Neural cell (in vitro differentiated cells): Measurements from ENCODE around the gene GPC5.

Experiments
- EZH2 ChIP-seq: fragments of 200-600, 300-800 bp; shearing (Covaris generic), sonication (generic); IDR thresholded peaks from 2 replicates; pipeline ENCODE4 v1.6.1; 2014; ENCODE audit warnings: antibody characterized with exemption, low read length, borderline replicate concordance, mild to moderate bottlenecking; ENCODE audit not compliant: insufficient read depth, poor library complexity, severe bottlenecking
- POLR2AphosphoS5 ChIP-seq: IDR thresholded peaks from 2 replicates; pipeline ENCODE4 v1.6.1; 2012
- RAD21 ChIP-seq: fragments of 450-650 bp; conservative IDR thresholded peaks from 2 replicates; pipeline ENCODE4 v1.6.1; 2014; ENCODE audit warnings: antibody characterized with exemption, mild to moderate bottlenecking, moderate library complexity
- TF ChIP-seq, protein P1 (sequence below): fragments of 450-650 bp; IDR thresholded peaks from 2 replicates; pipeline ENCODE4 v1.5.1; 2014; ENCODE audit warnings: antibody characterized with exemption, mild to moderate bottlenecking, moderate library complexity; ENCODE audit not compliant: poor library complexity, severe bottlenecking

DNA sequence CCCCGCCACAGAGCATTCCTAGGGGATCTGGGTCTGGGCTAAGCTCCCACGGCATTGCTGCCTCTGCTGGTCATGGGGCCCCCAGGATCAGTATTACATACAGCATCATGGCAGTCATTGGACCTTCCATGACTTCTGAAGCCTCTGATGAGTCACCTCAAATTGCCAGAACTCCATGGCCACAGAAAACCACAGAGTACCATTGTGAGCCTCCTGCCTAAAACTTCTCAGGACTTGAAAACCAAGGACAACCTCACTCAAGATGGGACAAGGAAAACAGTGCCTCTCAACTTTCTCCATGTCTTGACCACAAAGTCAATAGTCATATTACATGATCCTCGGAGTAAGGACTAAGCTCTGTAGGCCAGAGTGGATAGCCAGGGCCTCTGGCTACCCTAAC lies 306.0 kb downstream of the GPC5 start:
- TF ChIP-seq, protein P1, sequence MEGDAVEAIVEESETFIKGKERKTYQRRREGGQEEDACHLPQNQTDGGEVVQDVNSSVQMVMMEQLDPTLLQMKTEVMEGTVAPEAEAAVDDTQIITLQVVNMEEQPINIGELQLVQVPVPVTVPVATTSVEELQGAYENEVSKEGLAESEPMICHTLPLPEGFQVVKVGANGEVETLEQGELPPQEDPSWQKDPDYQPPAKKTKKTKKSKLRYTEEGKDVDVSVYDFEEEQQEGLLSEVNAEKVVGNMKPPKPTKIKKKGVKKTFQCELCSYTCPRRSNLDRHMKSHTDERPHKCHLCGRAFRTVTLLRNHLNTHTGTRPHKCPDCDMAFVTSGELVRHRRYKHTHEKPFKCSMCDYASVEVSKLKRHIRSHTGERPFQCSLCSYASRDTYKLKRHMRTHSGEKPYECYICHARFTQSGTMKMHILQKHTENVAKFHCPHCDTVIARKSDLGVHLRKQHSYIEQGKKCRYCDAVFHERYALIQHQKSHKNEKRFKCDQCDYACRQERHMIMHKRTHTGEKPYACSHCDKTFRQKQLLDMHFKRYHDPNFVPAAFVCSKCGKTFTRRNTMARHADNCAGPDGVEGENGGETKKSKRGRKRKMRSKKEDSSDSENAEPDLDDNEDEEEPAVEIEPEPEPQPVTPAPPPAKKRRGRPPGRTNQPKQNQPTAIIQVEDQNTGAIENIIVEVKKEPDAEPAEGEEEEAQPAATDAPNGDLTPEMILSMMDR: no peak
- TF ChIP-seq RAD21: no peak
- no peak for TF ChIP-seq EZH2
- no peak for TF ChIP-seq POLR2AphosphoS5
